Vagina (tissue), 2 donors: Measurements from ENCODE around the gene CTSD.

ENCODE experiments used
- POLR2A ChIP-seq, 2 donors: fragments of 450-650 bp; IDR thresholded peaks; one replicate each; pipeline ENCODE4 v1.6.1; 2017; ENCODE audit warnings: antibody characterized with exemption in 2 of 2, mild to moderate bottlenecking in 2 of 2, moderate library complexity in 2 of 2
- POLR2AphosphoS5 ChIP-seq, 2 donors: sonication (generic); formaldehyde crosslinking; IDR thresholded peaks; one replicate each; pipeline ENCODE4 v1.9.0; 2017; ENCODE audit warnings: antibody characterized with exemption in 2 of 2, mild to moderate bottlenecking in 2 of 2, low read depth in 1 of 2; ENCODE audit not compliant: insufficient read depth in 1 of 2
- TF ChIP-seq, protein P1 (sequence below), 3 experiments: fragments of 450-650 bp in 2 of 3; fragments of 200-600 bp in 1 of 3; sonication (generic) in 1 of 3; IDR thresholded peaks; one replicate each; pipeline ENCODE4 v1.5.1; 2017 to 2019; ENCODE audit warnings: antibody characterized with exemption in 3 of 3, mild to moderate bottlenecking in 2 of 3, moderate library complexity in 2 of 3

DNA sequence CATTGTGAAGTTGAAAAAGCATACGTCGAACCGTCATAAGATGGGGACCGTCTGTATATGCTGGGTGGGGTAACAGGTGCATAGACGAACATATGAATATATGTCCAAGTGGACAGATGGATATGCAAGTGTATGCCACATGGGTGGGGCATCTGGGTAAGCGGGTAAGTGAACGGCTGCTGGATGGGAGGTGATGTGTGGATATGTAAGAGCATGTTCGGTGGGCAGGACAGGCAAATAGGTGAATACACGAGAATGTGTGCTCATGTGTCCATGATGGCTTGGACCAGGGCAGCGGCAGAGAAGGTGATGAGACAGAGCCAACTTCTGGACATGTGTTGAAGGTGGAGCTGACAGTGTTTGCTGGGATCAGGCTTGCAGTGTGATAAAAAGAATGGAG lies 25.3 kb downstream of the CTSD start:
- no peak for TF ChIP-seq POLR2A (IDR thresholded peaks at IDR 0.05)
- TF ChIP-seq, protein P1, sequence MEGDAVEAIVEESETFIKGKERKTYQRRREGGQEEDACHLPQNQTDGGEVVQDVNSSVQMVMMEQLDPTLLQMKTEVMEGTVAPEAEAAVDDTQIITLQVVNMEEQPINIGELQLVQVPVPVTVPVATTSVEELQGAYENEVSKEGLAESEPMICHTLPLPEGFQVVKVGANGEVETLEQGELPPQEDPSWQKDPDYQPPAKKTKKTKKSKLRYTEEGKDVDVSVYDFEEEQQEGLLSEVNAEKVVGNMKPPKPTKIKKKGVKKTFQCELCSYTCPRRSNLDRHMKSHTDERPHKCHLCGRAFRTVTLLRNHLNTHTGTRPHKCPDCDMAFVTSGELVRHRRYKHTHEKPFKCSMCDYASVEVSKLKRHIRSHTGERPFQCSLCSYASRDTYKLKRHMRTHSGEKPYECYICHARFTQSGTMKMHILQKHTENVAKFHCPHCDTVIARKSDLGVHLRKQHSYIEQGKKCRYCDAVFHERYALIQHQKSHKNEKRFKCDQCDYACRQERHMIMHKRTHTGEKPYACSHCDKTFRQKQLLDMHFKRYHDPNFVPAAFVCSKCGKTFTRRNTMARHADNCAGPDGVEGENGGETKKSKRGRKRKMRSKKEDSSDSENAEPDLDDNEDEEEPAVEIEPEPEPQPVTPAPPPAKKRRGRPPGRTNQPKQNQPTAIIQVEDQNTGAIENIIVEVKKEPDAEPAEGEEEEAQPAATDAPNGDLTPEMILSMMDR (IDR thresholded peaks at IDR 0.05) = no peak
- no peak for TF ChIP-seq POLR2AphosphoS5 (IDR thresholded peaks at IDR 0.05; ENCODE audit: insufficient read depth in 1 of 2, low read depth in 1 of 2)
